ENCODE results near the gene ALDH1L1. TPM values are rescaled to one million over a fixed set of nuclear protein-coding genes. Genes with fewer than 3 reads are reported as not detected.

Gene ALDH1L1
- total RNA-seq, 1 donor, result under 0.01 TPM

Small RNA genes lying within 50 kb of the gene (small RNA-seq; reads per million reads assigned to genes)
- gene RNU1-30P, result not detected

Other genes with a start within 250 kb of the ALDH1L1 start
- not detected in 2 replicates for gene ROPN1B, start 211.4 kb downstream of the ALDH1L1 start, total RNA-seq
- gene SLC41A3, start 96.5 kb downstream of the ALDH1L1 start, total RNA-seq, result 41.5 and 59.4 TPM in 2 replicates
- 4.3 and 4.4 TPM in 2 replicates for gene KLF15, start 176.8 kb upstream of the ALDH1L1 start, total RNA-seq
- gene CFAP100, start 214.3 kb upstream of the ALDH1L1 start, total RNA-seq, result not detected in 2 replicates